Psoas muscle (tissue), 8 donors: ENCODE results near the gene C11orf21. TPM values are rescaled to one million over a fixed set of nuclear protein-coding genes. Genes with fewer than 3 reads are reported as not detected.
A peak's percentile ranks its signal among the peaks of the same experiment; 100 is the strongest.

ENCODE experiments used
- ATAC-seq, 4 donors: fragments of 200-7000 bp; cut with Tn5 transposase; one replicate each; pipeline ENCODE4 v1.9.1; 2020; ENCODE audit warnings: moderate library complexity in 3 of 4, mild to moderate bottlenecking in 2 of 4
- DNase-seq, 2 donors: peaks; one replicate each; pipeline ENCODE4 v3.0.0-alpha.2; 2020
- H3K27ac ChIP-seq: fragments of 200-600 bp; one replicate; pipeline ENCODE4 v1.8.0; 2022
- H3K27me3 ChIP-seq, 3 donors: fragments of 200-600 bp in 1 of 3; one replicate each; pipeline versions ENCODE4 v1.6.1 to v1.8.0; 2013 to 2022; ENCODE audit warnings: low read length in 2 of 3, mild to moderate bottlenecking in 2 of 3, moderate library complexity in 1 of 3; ENCODE audit not compliant: insufficient read depth in 3 of 3
- H3K36me3 ChIP-seq, 2 donors: fragments of 200-600 bp in 1 of 2; one replicate each; pipeline versions ENCODE4 v1.6.1 to v1.8.0; 2013 to 2022; ENCODE audit warnings: low read depth in 1 of 2, mild to moderate bottlenecking in 1 of 2, moderate library complexity in 1 of 2; ENCODE audit not compliant: insufficient read depth in 1 of 2
- H3K4me1 ChIP-seq: fragments of 200-600 bp; one replicate; pipeline ENCODE4 v1.8.0; 2022
- H3K4me3 ChIP-seq: fragments of 200-600 bp; one replicate; pipeline ENCODE4 v1.8.0; 2022; ENCODE audit warnings: mild to moderate bottlenecking
- H3K9me3 ChIP-seq: fragments of 200-600 bp; one replicate; pipeline ENCODE4 v1.8.0; 2022
- WGBS, 3 donors: extraction: QIAGEN DNeasy Blood & Tissue Kit; methylation state at CpG; one replicate each; pipeline versions ENCODE4 v1.1.6 to v1.1.7; 2013; 5-methylcytosine and 5-hydroxymethylcytosine counted together
- intact Hi-C, 2 donors: fragments of 100-400 bp; cut with DNase I; formaldehyde crosslinking; loops; one replicate each; pipeline versions ENCODE4 v1.11.0 to v1.14.2; 2022
- polyA plus RNA-seq, 3 donors: library from polyadenylated mRNA; stranded (reverse); fragments of 200-250 nt; gene quantifications; one replicate each; pipeline ENCODE4 v1.2.3, GENCODE V29; 2013
- total RNA-seq, 4 donors: library from RNA; stranded (reverse); fragmentation: NEBNext Ultra II Directional in 2 of 4; extraction: Animal tissue kit (Norgen Biotek cat#: 25700) in 2 of 4; gene quantifications; one replicate each; pipeline versions ENCODE4 v1.2.1 to v1.2.4, GENCODE V29; 2021 to 2023
- TF ChIP-seq, protein P1 (sequence below): fragments of 200-600 bp; IDR thresholded peaks from one replicate; pipeline ENCODE4 v1.8.0; 2022; ENCODE audit warnings: antibody characterized with exemption
- donor health status: healthy with polysubstance abuse.
- donor health status: DM: no; HTN: no; CAD: no; lungs with moderate emphysema.
- donor health status: Bipolar disorder and iron deficiency.
- donor health status: healthy.
- donor health status: DM: yes; HTN: yes; CAD: no.
- donor health status: DM: no; HTN: no; CAD: no.
- donor health status: DM: no; HTN: no; CAD: no.
- donor health status: DM: yes; HTN: yes; CAD: no.

C11orf21 gene
- total and polyA plus RNA-seq, 7 donors: 0.04 to 0.40 (median 0.20) TPM; not detected in 1

DNA sequence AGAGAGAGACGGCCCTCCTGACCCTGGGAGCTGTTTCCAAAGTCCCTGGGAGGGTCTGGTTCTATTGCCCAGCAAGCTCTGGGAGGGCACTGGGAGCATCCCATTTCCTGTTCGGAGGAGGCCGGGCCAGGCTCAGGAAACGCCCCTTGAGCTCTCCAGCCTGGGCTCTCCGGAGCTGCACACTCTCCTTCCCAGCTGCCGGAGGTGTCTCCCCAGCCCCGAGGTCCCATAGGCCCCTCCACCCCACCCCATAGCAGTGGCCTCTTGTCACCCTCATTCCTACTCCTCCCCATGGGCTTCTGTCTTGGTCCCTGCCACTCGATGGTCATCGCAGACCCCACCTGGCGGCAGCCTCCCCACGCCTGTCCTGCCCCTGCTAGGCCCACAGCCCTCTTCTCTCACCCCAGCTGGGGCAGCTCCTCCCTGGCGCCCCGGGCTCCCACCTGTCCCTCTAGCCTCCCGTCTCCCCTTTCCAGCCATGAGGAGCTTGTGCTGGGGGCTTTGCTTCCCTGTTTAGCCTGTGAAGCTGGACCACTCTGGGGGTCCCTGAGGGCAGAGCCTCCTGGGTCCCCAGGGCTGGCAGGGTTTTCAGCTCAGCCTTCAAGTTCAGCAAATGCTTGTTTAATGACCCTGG, 2.9 kb upstream of the C11orf21 start:
- TF ChIP-seq, protein P1, sequence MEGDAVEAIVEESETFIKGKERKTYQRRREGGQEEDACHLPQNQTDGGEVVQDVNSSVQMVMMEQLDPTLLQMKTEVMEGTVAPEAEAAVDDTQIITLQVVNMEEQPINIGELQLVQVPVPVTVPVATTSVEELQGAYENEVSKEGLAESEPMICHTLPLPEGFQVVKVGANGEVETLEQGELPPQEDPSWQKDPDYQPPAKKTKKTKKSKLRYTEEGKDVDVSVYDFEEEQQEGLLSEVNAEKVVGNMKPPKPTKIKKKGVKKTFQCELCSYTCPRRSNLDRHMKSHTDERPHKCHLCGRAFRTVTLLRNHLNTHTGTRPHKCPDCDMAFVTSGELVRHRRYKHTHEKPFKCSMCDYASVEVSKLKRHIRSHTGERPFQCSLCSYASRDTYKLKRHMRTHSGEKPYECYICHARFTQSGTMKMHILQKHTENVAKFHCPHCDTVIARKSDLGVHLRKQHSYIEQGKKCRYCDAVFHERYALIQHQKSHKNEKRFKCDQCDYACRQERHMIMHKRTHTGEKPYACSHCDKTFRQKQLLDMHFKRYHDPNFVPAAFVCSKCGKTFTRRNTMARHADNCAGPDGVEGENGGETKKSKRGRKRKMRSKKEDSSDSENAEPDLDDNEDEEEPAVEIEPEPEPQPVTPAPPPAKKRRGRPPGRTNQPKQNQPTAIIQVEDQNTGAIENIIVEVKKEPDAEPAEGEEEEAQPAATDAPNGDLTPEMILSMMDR: no peak
- Histone ChIP-seq H3K4me1 (peaks cover 7% of the 10 kb centered on the region), H3K9me3 (no peaks in the 10 kb centered on the region), H3K27ac (no peak overlapping the region), H3K27me3 (no peaks in the 10 kb centered on the region), H3K36me3 (no peaks in the 10 kb centered on the region), H3K4me3 (no peak overlapping the region)
- ATAC-seq: no peak
- intact Hi-C loops: loop anchor here (1.0 to 10.0 kb wide), 5 partner anchors 110 to 590 kb away; partner anchors contain the start of gene CDKN1C (in 1 of the 2)
- WGBS, 3 donors: 64 to 74% (median 69%) methylated on average over 14 of the region's 14 CpGs
- no peak for DNase-seq

DNA sequence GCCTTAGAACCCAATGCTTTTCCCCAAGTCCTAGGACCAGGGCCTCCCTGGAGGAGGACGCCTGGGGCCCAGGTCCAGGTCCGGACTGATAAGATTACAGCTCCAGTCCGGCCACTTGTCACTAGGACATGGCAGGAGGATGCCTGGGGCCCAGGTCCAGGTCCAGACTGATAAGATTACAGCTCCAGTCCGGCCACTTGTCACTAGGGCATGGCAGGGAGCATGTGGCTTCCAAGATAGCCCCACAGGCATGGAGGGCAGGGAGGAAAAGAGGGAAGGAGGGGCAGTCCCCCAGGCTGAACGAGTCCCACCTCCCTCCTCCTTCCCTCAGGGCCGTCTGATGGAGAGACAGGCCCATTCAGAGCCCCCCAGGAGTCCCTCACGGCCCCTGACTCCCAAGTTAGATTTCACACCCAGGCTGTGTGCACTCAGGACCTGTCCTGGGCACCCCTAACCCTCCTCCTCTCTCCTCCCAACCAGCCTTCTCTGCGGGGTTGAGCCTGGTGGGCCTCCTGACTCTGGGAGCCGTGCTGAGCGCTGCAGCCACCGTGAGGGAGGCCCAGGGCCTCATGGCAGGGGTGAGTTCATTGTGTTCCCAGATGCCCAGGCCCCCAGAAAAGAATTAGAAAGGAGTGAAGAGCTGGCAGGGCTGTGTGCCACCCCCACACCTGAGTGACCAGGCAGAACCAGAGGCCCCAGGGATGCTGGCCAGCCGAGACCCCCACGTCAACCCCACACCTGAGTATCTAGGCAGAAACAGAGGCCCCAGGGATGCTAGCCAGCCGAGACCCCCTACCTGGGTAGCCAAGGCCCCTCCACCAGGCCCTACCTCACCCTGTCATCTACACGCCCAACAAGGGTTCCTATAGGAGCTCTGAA, 2.1 kb upstream of the C11orf21 start:
- intact Hi-C loops: loop anchor here in 1 of 2 donors (10.0 kb wide), 2 partner anchors 109 to 591 kb away; no protein-coding TSS in a partner anchor
- DNase-seq (peak in 1 of 2 donors; percentile 48), ATAC-seq (no peak)
- Histone ChIP-seq H3K27ac (no peak overlapping the region), H3K4me3 (no peak overlapping the region), H3K9me3 (no peaks in the 10 kb centered on the region), H3K27me3 (no peaks in the 10 kb centered on the region), H3K36me3 (no peaks in the 10 kb centered on the region), H3K4me1 (peaks cover 7% of the 10 kb centered on the region)
- whole genome bisulfite sequencing, 3 donors: 65 to 83% (median 70%) methylated on average over 12 to 15 of the region's 15 CpGs
- TF ChIP-seq, protein P1: no peak

DNA sequence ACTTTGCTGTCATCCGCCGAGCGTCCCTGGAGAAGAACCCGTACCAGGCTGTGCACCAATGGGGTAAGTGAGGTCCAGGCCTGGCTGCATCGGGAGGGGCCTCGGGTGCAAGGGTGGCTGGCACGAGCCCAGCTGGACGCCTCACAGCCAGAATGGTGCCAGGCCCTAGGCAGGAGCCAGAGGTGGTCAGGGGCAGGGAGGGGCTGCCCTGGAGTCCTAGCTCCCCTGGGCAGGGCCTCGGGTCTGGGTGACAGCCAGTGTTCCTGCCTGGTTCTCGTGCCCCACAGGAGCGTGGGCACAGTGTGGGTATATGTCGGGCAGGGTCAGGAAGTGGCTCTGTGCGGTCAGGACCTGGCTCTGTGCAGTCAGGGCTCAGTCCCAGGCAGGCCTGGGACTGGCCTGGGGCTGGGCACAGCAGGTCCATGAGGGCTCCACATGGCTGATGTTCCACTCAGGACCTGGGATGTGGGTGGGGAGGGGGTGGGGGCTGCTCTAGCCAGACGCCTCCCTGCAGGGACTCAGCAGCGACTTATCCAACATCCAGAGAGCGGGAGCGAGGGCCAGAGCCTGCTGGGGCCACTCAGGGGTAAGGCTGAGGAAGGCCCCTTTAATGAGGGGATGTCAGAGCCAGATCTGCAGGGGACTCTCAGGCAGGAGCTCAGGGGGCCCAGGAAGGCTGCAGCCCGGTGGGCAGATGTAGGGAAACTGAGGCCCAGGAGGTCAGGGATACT, 1.3 kb upstream of the C11orf21 start:
- DNase-seq (peak in 1 of 2 donors; percentile 54), ATAC-seq (no peak)
- no peak overlapping the region for H3K27ac ChIP-seq
- H3K9me3 ChIP-seq: no peaks in the 10 kb centered on the region
- WGBS, 3 donors: 48 to 56% (median 53%) methylated on average over 15 to 18 of the region's 18 CpGs
- intact Hi-C loops: loop anchor here in 1 of 2 donors (10.0 kb wide), 2 partner anchors 108 to 592 kb away; no protein-coding TSS in a partner anchor
- peaks cover 7% of the 10 kb centered on the region for H3K4me1 ChIP-seq
- no peaks in the 10 kb centered on the region for H3K36me3 ChIP-seq
- TF ChIP-seq, protein P1: no peak
- H3K4me3 ChIP-seq: no peak overlapping the region
- no peaks in the 10 kb centered on the region for H3K27me3 ChIP-seq

DNA sequence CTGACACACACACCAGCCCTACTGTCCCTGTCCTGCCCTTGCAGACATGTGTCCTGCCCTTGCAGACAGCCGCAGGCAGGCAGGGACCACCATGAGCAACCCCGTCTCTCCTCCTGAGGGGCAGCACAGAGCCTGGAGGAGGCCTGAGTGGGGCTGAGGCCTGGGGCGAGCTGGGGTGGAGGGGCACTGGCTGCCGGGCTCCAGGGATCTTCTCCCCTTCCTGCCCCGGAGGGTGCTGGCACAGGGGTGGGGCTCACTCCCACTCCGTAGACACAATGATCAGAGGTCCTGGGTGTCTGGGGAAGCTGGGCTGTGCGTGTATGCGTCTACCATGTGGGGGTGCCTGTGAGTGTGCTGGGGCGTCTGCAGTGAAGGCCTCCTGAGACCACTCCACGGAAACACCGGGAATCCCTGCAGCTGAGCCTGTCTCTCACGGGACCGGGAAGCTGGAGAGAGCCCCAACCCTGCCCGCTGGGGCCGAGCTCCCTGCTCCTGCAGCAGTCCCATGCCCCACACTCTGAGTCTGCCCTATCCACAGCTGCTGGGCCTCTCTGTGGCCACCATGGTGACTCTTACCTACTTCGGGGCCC, 683 bp upstream of the C11orf21 start:
- H3K27me3 ChIP-seq: peaks cover 0 to 3% (median 0%) of the 10 kb centered on the region in 3 donors
- H3K4me3 ChIP-seq: no peak overlapping the region
- intact Hi-C loops: loop anchor here in 1 of 2 donors (10.0 kb wide), 2 partner anchors 108 to 592 kb away; no protein-coding TSS in a partner anchor
- 50 to 75% (median 56%) methylated on average over 14 to 16 of the region's 16 CpGs for WGBS, 3 donors
- DNase-seq: peak in 1 of 2 donors; percentile 52
- H3K9me3 ChIP-seq: no peaks in the 10 kb centered on the region
- H3K36me3 ChIP-seq: no peaks in the 10 kb centered on the region
- no peak for ATAC-seq
- H3K27ac ChIP-seq: no peak overlapping the region
- H3K4me1 ChIP-seq: peaks cover 7% of the 10 kb centered on the region
- TF ChIP-seq, protein P1: no peak
